ENCODE measurements around the gene ITPA.
"Not testable (repeated sequence)": the region's sequence is repeated elsewhere in the genome, so short reads cannot be mapped to it uniquely, and the experiment has no call there.

ITPA gene

GRCh38 chr20:3199206-3199605 is 10.1 kb upstream of the ITPA start:
- no peak for DNase-seq (ENCODE audit: low read depth in 2 of 3, low spot score in 2 of 3)

GRCh38 chr20:3199976-3200755 is 9.1 kb upstream of the ITPA start:
- no peak for DNase-seq (ENCODE audit: low read depth in 2 of 3, low spot score in 2 of 3)

- no peak for DNase-seq (ENCODE audit: low read depth in 2 of 3, low spot score in 2 of 3)
Measured at GRCh38 chr20:3202965-3203314, 6.4 kb upstream of the ITPA start.

- DNase-seq (ENCODE audit: low read depth in 2 of 3, low spot score in 2 of 3), result no peak
Measured at GRCh38 chr20:3203315-3204123, 5.8 kb upstream of the ITPA start.

- DNase-seq (ENCODE audit: low read depth in 2 of 3, low spot score in 2 of 3), result peak; percentile 79 to 93 (median 88)
Measured at GRCh38 chr20:3204124-3204794, 5.0 kb upstream of the ITPA start, which contains the start of gene DDRGK1. DDRGK1 (minus strand) TSS chr20:3204682; CDS start chr20:3204627, 55 bp downstream.

GRCh38 chr20:3208786-3209256 is 477 bp upstream of the ITPA start:
- DNase-seq (ENCODE audit: low read depth in 2 of 3, low spot score in 2 of 3), result no peak

- no peak for DNase-seq (ENCODE audit: low read depth in 2 of 3, low spot score in 2 of 3)
Measured at GRCh38 chr20:3209946-3210317, 634 bp downstream of the ITPA start.

GRCh38 chr20:3210346-3210745 is 1.0 kb downstream of the ITPA start:
- DNase-seq (ENCODE audit: low read depth in 2 of 3, low spot score in 2 of 3), result no peak

GRCh38 chr20:3213226-3213625 is 3.9 kb downstream of the ITPA start:
- DNase-seq (ENCODE audit: low read depth in 2 of 3, low spot score in 2 of 3), result no peak

GRCh38 chr20:3215359-3215917 is 6.1 kb downstream of the ITPA start:
- DNase-seq (ENCODE audit: low read depth in 2 of 3, low spot score in 2 of 3), result not testable (repeated sequence)

GRCh38 chr20:3218307-3218988 is 9.2 kb downstream of the ITPA start:
- peak; percentile 62 to 84 (median 83) for DNase-seq (ENCODE audit: low read depth in 2 of 3, low spot score in 2 of 3)

- DNase-seq (ENCODE audit: low read depth in 2 of 3, low spot score in 2 of 3), result no peak
Measured at GRCh38 chr20:3221398-3222226, 12.3 kb downstream of the ITPA start.

- no peak for DNase-seq (ENCODE audit: low read depth in 2 of 3, low spot score in 2 of 3)
Measured at GRCh38 chr20:3222635-3223600, 13.6 kb downstream of the ITPA start.

GRCh38 chr20:3223651-3223993 is 14.3 kb downstream of the ITPA start:
- no peak for DNase-seq (ENCODE audit: low read depth in 2 of 3, low spot score in 2 of 3)

- no peak for DNase-seq (ENCODE audit: low read depth in 2 of 3, low spot score in 2 of 3)
Measured at GRCh38 chr20:3223994-3224680, 14.8 kb downstream of the ITPA start.

- DNase-seq (ENCODE audit: low read depth in 2 of 3, low spot score in 2 of 3), result no peak
Measured at GRCh38 chr20:3224681-3225421, 15.6 kb downstream of the ITPA start.

GRCh38 chr20:3226093-3226492 is 16.8 kb downstream of the ITPA start:
- no peak for DNase-seq (ENCODE audit: low read depth in 2 of 3, low spot score in 2 of 3)

GRCh38 chr20:3226864-3227263 is 17.6 kb downstream of the ITPA start:
- no peak for DNase-seq (ENCODE audit: low read depth in 2 of 3, low spot score in 2 of 3)

Measured in activated CD8-positive, alpha-beta memory T cell treated with anti-CD3 and anti-CD28 coated beads for 48 hours (primary cell).